T-cell (primary cell): ENCODE results near the gene GABRG3. TPM values are rescaled to one million over a fixed set of nuclear protein-coding genes. Genes with fewer than 3 reads are reported as not detected.

ENCODE experiments used
- ATAC-seq, 4 experiments: fragments of 200-7000 bp in 3 of 4; fragments of 150-1000 bp in 1 of 4; cut with Tn5 transposase; replicated peaks in 1 of 4; 1 replicate in 3 of 4; 2 replicates in 1 of 4; pipeline ENCODE4 v1.10.0; 2021; ENCODE audit warnings: moderate library complexity in 3 of 4, mild to moderate bottlenecking in 2 of 4, moderate number of reproducible peaks in 1 of 4
- CTCF ChIA-PET, 2 donors: fragments of 300-600 bp; sonication (Branson Sonifier 250); formaldehyde crosslinking; loops; one replicate each; lab custom pipeline; 2022; ENCODE audit warnings: antibody characterized with exemption in 2 of 2; lab: Charles Lee
- POLR2A ChIA-PET, 2 donors: fragments of 300-600 bp; sonication (Branson Sonifier 250); formaldehyde crosslinking; loops; one replicate each; lab custom pipeline; 2022; ENCODE audit warnings: antibody characterized with exemption in 2 of 2; lab: Charles Lee
- DNase-seq, 35 experiments: peaks; one replicate each; pipeline versions ENCODE4 v3.0.0 to v3.0.0-alpha.2; 2013 to 2023
- H3K27ac ChIP-seq: one replicate; pipeline ENCODE4 v1.5.1; 2013; ENCODE audit warnings: low read length
- H3K27me3 ChIP-seq, 2 experiments: replicated peaks in 1 of 2; 1 replicate in 1 of 2; 2 replicates in 1 of 2; pipeline versions ENCODE4 v1.6.1 to v1.7.0; 2013; ENCODE audit warnings: low read length in 1 of 2, mixed read lengths in 1 of 2; ENCODE audit not compliant: control insufficient read depth in 2 of 2, insufficient read depth in 2 of 2; ENCODE audit errors: extremely low read depth in 1 of 2
- H3K36me3 ChIP-seq, 2 donors: 1 replicate in 1 of 2; 2 replicates in 1 of 2; pipeline versions ENCODE4 v1.6.1 to v1.7.0; 2013; ENCODE audit warnings: low read length in 1 of 2; ENCODE audit not compliant: control insufficient read depth in 2 of 2, insufficient read depth in 1 of 2; ENCODE audit errors: extremely low read depth in 1 of 2
- H3K4me1 ChIP-seq, 2 experiments: 1 replicate in 1 of 2; 2 replicates in 1 of 2; pipeline versions ENCODE4 v1.6.1 to v1.7.0; 2013; ENCODE audit warnings: low read length in 2 of 2, mixed read lengths in 1 of 2; ENCODE audit not compliant: insufficient read depth in 2 of 2, control insufficient read depth in 1 of 2; ENCODE audit errors: extremely low read depth in 1 of 2
- H3K4me3 ChIP-seq, 2 donors: 1 replicate in 1 of 2; 2 replicates in 1 of 2; pipeline versions ENCODE4 v1.5.1 to v1.7.0; 2013; ENCODE audit warnings: mild to moderate bottlenecking in 2 of 2, low read length in 1 of 2, moderate library complexity in 1 of 2; ENCODE audit not compliant: control insufficient read depth in 1 of 2; ENCODE audit errors: extremely low read depth in 1 of 2
- H3K9me3 ChIP-seq: 2 replicates; pipeline ENCODE4 v1.7.0; 2013
- H3K27ac Mint-ChIP-seq, 2 donors: one replicate each; pipeline ENCODE4 v1.8.0; 2020 to 2021; ENCODE audit warnings: mild to moderate bottlenecking in 2 of 2, mixed read lengths in 2 of 2
- H3K27me3 Mint-ChIP-seq, 2 donors: one replicate each; pipeline ENCODE4 v1.8.0; 2021 to 2022; ENCODE audit warnings: mixed read lengths in 2 of 2
- H3K36me3 Mint-ChIP-seq: one replicate; pipeline ENCODE4 v1.8.0; 2021; ENCODE audit warnings: mixed read lengths
- H3K4me1 Mint-ChIP-seq, 3 donors: one replicate each; pipeline ENCODE4 v1.8.0; 2020 to 2022; ENCODE audit warnings: mixed read lengths in 3 of 3, mild to moderate bottlenecking in 1 of 3
- H3K4me3 Mint-ChIP-seq, 3 donors: one replicate each; pipeline ENCODE4 v1.8.0; 2020 to 2022; ENCODE audit warnings: mild to moderate bottlenecking in 3 of 3, mixed read lengths in 3 of 3, moderate library complexity in 3 of 3
- H3K9me3 Mint-ChIP-seq, 3 donors: one replicate each; pipeline ENCODE4 v1.8.0; 2020 to 2022; ENCODE audit warnings: mixed read lengths in 3 of 3
- WGBS: methylation state at CpG from one replicate; pipeline ENCODE4 v1.1.5; 2013; ENCODE audit warnings: missing lambda C conversion rate; ENCODE audit not compliant: insufficient coverage; 5-methylcytosine and 5-hydroxymethylcytosine counted together
- total RNA-seq, 35 experiments: library from RNA in 6 of 35; stranded (reverse) in 6 of 35; fragments of 120-200 nt in 1 of 35; gene quantifications; one replicate each; pipeline versions ENCODE4 v1.2.1 to v1.2.4 and lab custom pipeline; 2013 to 2026

Gene GABRG3
- total RNA-seq, 5 donors from 2014 or later (not counting 1 experiment from before 2014, with no cell fraction given): not detected

GRCh38 chr15:27196691-27197090 is 225.7 kb downstream of the GABRG3 start:
- no peak overlapping the region for H3K27ac ChIP-seq
- Mint-ChIP-seq H3K4me1 (no peaks in the 10 kb centered on the region), H3K27me3 (no peaks in the 10 kb centered on the region), H3K27ac (no peak overlapping the region), H3K36me3 (no peaks in the 10 kb centered on the region), H3K9me3 (peaks cover under 1 to 9% (median 4%) of the 10 kb centered on the region in 3 donors), H3K4me3 (no peak overlapping the region)
- ATAC-seq: no peak
- ChIA-PET POLR2A (no interaction called here), CTCF (no interaction called here)
- 77% methylated on average over 3 of the region's 6 CpGs for WGBS
- no peak for DNase-seq
- no peaks in the 10 kb centered on the region for H3K27me3 ChIP-seq
- no peaks in the 10 kb centered on the region for H3K36me3 ChIP-seq
- H3K4me1 ChIP-seq: no peaks in the 10 kb centered on the region
- no peak overlapping the region for H3K4me3 ChIP-seq
- no peaks in the 10 kb centered on the region for H3K9me3 ChIP-seq

DNA sequence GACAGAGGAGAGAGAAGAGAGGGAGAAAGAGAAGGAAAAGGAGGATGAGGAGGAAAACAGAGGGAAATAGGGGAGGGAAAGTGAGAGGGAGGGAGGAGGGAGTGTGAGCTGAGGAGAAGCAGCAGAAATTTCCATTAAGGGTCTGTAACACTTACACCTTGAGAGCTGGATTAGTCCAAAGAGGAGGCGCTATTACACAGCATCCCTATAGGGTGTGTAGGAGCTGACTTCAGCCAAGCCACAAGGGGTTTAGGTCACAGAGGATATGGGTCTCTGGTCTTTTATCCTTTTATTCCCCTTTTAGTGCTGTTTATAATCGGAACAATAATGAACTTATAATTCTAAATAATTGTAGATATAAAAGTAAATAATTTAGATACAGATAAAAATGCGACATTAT is 230.4 kb downstream of the GABRG3 start:
- no peaks in the 10 kb centered on the region for H3K36me3 Mint-ChIP-seq
- CTCF ChIA-PET: no interaction called here
- Histone ChIP-seq H3K4me1 (no peaks in the 10 kb centered on the region), H3K9me3 (no peaks in the 10 kb centered on the region), H3K4me3 (no peak overlapping the region), H3K27ac (no peak overlapping the region), H3K36me3 (no peaks in the 10 kb centered on the region), H3K27me3 (no peaks in the 10 kb centered on the region)
- H3K27me3 Mint-ChIP-seq: no peaks in the 10 kb centered on the region
- no peaks in the 10 kb centered on the region for H3K4me1 Mint-ChIP-seq
- WGBS: no CpG with 5 or more reads among the region's 3 CpGs
- POLR2A ChIA-PET: no interaction called here
- no peak for DNase-seq
- peaks cover 2 to 21% (median 5%) of the 10 kb centered on the region in 3 donors for H3K9me3 Mint-ChIP-seq
- ATAC-seq: no peak
- H3K4me3 Mint-ChIP-seq: no peak overlapping the region
- H3K27ac Mint-ChIP-seq: no peak overlapping the region

- Mint-ChIP-seq H3K27ac (no peak overlapping the region), H3K4me1 (no peaks in the 10 kb centered on the region), H3K9me3 (peaks cover 6 to 23% (median 14%) of the 10 kb centered on the region in 3 donors), H3K4me3 (no peak overlapping the region), H3K27me3 (peaks cover 0 to 3% of the 10 kb centered on the region in 2 donors), H3K36me3 (no peaks in the 10 kb centered on the region)
- H3K9me3 ChIP-seq: no peaks in the 10 kb centered on the region
- WGBS: 78% methylated on average over 6 of the region's 10 CpGs
- CTCF ChIA-PET: no interaction called here
- no peaks in the 10 kb centered on the region for H3K36me3 ChIP-seq
- no peak for DNase-seq
- POLR2A ChIA-PET: no interaction called here
- H3K27ac ChIP-seq: no peak overlapping the region
- no peak overlapping the region for H3K4me3 ChIP-seq
- ATAC-seq: no peak
- H3K27me3 ChIP-seq: no peaks in the 10 kb centered on the region
- no peaks in the 10 kb centered on the region for H3K4me1 ChIP-seq
Measured at GRCh38 chr15:27210176-27210575, 239.2 kb downstream of the GABRG3 start.

DNA sequence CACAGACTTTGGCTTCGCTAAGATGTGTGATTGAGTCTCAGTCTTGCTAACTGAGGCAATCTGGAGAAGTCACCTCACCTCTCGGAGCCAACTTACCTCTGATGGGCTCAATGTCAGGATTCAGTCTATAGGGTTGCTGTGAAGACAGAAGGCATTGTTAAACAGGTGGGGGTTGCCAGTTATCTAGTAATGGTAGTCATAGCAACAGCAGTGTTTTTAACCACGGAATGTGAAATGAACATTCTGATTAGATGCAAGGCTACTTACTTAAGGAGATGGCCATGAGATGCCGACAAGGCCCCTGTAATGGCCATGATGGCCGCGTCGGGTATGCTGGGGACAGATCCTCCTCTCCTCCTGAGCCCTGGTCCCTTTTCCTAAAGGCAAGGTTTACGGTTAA is 243.1 kb downstream of the GABRG3 start:
- Histone ChIP-seq H3K27me3 (no peaks in the 10 kb centered on the region), H3K36me3 (no peaks in the 10 kb centered on the region), H3K27ac (no peak overlapping the region), H3K4me1 (no peaks in the 10 kb centered on the region), H3K4me3 (no peak overlapping the region), H3K9me3 (no peaks in the 10 kb centered on the region)
- Mint-ChIP-seq H3K27me3 (peaks cover 0 to 3% of the 10 kb centered on the region in 2 donors), H3K36me3 (no peaks in the 10 kb centered on the region), H3K4me3 (no peak overlapping the region), H3K27ac (no peak overlapping the region), H3K4me1 (no peaks in the 10 kb centered on the region), H3K9me3 (peaks cover 8 to 13% (median 8%) of the 10 kb centered on the region in 3 donors)
- POLR2A ChIA-PET: no interaction called here
- DNase-seq: no peak
- CTCF ChIA-PET: no interaction called here
- ATAC-seq: no peak
- WGBS: 58% methylated on average over 5 of the region's 8 CpGs

DNA sequence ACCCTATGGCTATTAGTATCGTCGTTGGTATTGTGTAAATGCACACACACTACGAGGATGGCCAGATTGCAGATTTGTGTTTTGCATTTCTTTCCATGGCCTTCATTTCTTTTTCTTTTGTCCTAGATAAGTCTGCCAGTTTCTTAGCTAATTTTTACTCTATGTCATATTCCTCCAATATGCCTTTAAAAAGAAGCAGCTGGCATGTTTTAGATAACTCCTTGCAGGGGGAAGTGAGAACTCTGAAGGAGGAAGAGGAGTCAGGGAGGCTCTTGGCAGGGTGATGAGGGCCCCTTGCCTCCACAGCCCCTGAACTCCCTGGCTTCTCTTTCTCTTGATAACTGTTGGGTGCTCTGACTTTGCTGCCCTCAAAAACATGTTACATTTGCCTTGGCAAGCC is 244.0 kb downstream of the GABRG3 start:
- H3K4me3 Mint-ChIP-seq: no peak overlapping the region
- 60% methylated on average over 3 of the region's 3 CpGs for WGBS
- Histone ChIP-seq H3K9me3 (no peaks in the 10 kb centered on the region), H3K27me3 (no peaks in the 10 kb centered on the region), H3K4me3 (no peak overlapping the region), H3K4me1 (no peaks in the 10 kb centered on the region), H3K36me3 (no peaks in the 10 kb centered on the region), H3K27ac (no peak overlapping the region)
- POLR2A ChIA-PET: no interaction called here
- CTCF ChIA-PET: interaction anchor here in 1 of 2 donors (0.5 kb wide), 1 partner anchor 16 kb away, joined by 4 read pairs; no protein-coding TSS in a partner anchor
- no peaks in the 10 kb centered on the region for H3K4me1 Mint-ChIP-seq
- H3K9me3 Mint-ChIP-seq: peaks cover 4 to 10% (median 8%) of the 10 kb centered on the region in 3 donors
- H3K27ac Mint-ChIP-seq: no peak overlapping the region
- ATAC-seq: no peak
- no peak for DNase-seq
- H3K36me3 Mint-ChIP-seq: no peaks in the 10 kb centered on the region
- H3K27me3 Mint-ChIP-seq: peaks cover 0 to 3% of the 10 kb centered on the region in 2 donors

DNA sequence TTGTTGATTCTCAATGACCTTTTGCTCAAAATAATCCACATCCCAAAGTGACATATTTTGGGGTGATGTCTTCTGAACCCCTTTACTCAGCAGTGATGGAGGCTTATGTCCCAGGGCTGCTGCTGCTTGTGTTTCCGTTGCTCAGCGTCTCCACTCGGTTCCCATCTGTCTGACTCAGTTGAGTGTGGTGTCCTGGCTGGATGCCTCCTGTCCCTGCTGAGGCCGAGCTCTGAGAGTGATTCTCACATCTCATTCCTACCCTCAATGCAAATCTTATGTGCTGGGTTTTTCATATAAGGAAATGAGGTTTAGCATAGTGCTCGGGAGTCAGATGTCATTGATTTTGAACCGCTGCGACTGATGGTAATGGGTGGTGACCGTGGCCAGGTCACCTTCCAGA is 247.4 kb downstream of the GABRG3 start:
- no peaks in the 10 kb centered on the region for H3K36me3 ChIP-seq
- H3K27ac ChIP-seq: no peak overlapping the region
- no peaks in the 10 kb centered on the region for H3K27me3 ChIP-seq
- H3K4me3 Mint-ChIP-seq: no peak overlapping the region
- H3K36me3 Mint-ChIP-seq: no peaks in the 10 kb centered on the region
- H3K4me1 Mint-ChIP-seq: no peaks in the 10 kb centered on the region
- WGBS: 100% methylated on average over 2 of the region's 8 CpGs
- no peaks in the 10 kb centered on the region for H3K4me1 ChIP-seq
- no peaks in the 10 kb centered on the region for H3K9me3 ChIP-seq
- DNase-seq: no peak
- CTCF ChIA-PET: no interaction called here
- H3K9me3 Mint-ChIP-seq: peaks cover 3 to 5% (median 4%) of the 10 kb centered on the region in 3 donors
- no peaks in the 10 kb centered on the region for H3K27me3 Mint-ChIP-seq
- POLR2A ChIA-PET: no interaction called here
- ATAC-seq: no peak
- H3K4me3 ChIP-seq: no peak overlapping the region
- no peak overlapping the region for H3K27ac Mint-ChIP-seq

DNA sequence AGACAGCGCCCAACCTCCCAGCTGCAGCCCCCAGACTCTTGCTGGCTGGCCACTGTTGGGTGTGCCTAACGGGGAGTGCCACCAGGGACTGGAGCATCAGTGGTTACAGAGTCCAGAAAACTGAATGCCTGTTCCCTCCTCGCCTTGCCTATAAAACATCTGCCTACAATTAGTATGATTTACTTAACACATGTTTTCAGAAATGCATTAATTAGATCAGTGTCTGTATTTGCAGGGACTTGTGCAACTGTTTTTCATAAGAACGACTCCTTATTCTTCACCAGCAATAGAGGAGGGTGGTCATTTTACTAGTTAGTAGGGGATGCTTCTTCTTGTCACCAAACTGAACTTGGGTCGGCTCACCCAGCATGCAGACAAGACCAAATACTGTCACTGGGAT is 248.7 kb downstream of the GABRG3 start:
- Histone ChIP-seq H3K27ac (no peak overlapping the region), H3K4me1 (no peaks in the 10 kb centered on the region), H3K9me3 (no peaks in the 10 kb centered on the region), H3K36me3 (no peaks in the 10 kb centered on the region), H3K4me3 (no peak overlapping the region), H3K27me3 (no peaks in the 10 kb centered on the region)
- 56% methylated on average over 3 of the region's 5 CpGs for WGBS
- Mint-ChIP-seq H3K27ac (no peak overlapping the region), H3K27me3 (no peaks in the 10 kb centered on the region), H3K36me3 (no peaks in the 10 kb centered on the region), H3K9me3 (peaks cover 3 to 5% (median 4%) of the 10 kb centered on the region in 3 donors), H3K4me3 (no peak overlapping the region), H3K4me1 (no peaks in the 10 kb centered on the region)
- ChIA-PET CTCF (no interaction called here), POLR2A (no interaction called here)
- ATAC-seq (no peak), DNase-seq (no peak)
